Osteocyte (in vitro differentiated cells): Measurements from ENCODE around the gene TLX2. TPM values are rescaled to one million over a fixed set of nuclear protein-coding genes. Genes with fewer than 3 reads are reported as not detected.

Experiments used
- DNase-seq: peaks from one replicate; pipeline ENCODE4 v3.0.0; 2021; ENCODE audit warnings: mixed read lengths; ENCODE audit not compliant: unreplicated experiment; ENCODE audit errors: extremely low spot score
- H3K27ac Mint-ChIP-seq: one replicate; pipeline ENCODE4 v1.8.0; 2021; ENCODE audit warnings: mild to moderate bottlenecking, mixed read lengths; ENCODE audit not compliant: unreplicated experiment
- H3K27me3 Mint-ChIP-seq: one replicate; pipeline ENCODE4 v1.8.0; 2021; ENCODE audit warnings: mixed read lengths; ENCODE audit not compliant: unreplicated experiment
- H3K36me3 Mint-ChIP-seq: one replicate; pipeline ENCODE4 v1.8.0; 2021; ENCODE audit warnings: mixed read lengths; ENCODE audit not compliant: unreplicated experiment
- H3K4me1 Mint-ChIP-seq: one replicate; pipeline ENCODE4 v1.8.0; 2021; ENCODE audit warnings: mixed read lengths; ENCODE audit not compliant: unreplicated experiment
- H3K4me3 Mint-ChIP-seq: one replicate; pipeline ENCODE4 v1.8.0; 2021; ENCODE audit warnings: mild to moderate bottlenecking, moderate library complexity, mixed read lengths; ENCODE audit not compliant: unreplicated experiment
- H3K9me3 Mint-ChIP-seq: one replicate; pipeline ENCODE4 v1.8.0; 2021; ENCODE audit warnings: mixed read lengths; ENCODE audit not compliant: unreplicated experiment
- CTCF ChIP-seq: fragments of 200-600 bp; sonication (generic); IDR thresholded peaks from 2 replicates; pipeline ENCODE4 v1.5.0; 2021; ENCODE audit warnings: antibody characterized with exemption, mild to moderate bottlenecking, moderate library complexity
- total RNA-seq: library from RNA; stranded (reverse); gene quantifications from 2 replicates; pipeline ENCODE4 v1.2.1, GENCODE V29; 2021

TLX2 gene
- total RNA-seq, 1 donor from 2014 or later: not detected

GRCh38 chr2:74551942-74552913 is 38.0 kb downstream of the TLX2 start:
- no peaks in the 10 kb centered on the region for H3K9me3 Mint-ChIP-seq
- peaks cover 9% of the 10 kb centered on the region for H3K36me3 Mint-ChIP-seq
- H3K4me1 Mint-ChIP-seq: peaks cover 54% of the 10 kb centered on the region
- H3K4me3 Mint-ChIP-seq: peak overlapping the region; percentile 91
- DNase-seq: no peak
- H3K27ac Mint-ChIP-seq: peak overlapping the region; percentile 95
- no peaks in the 10 kb centered on the region for H3K27me3 Mint-ChIP-seq
- TF ChIP-seq CTCF: no peak

- H3K36me3 Mint-ChIP-seq: peaks cover 9% of the 10 kb centered on the region
- TF ChIP-seq CTCF: no peak
- H3K4me1 Mint-ChIP-seq: peaks cover 49% of the 10 kb centered on the region
- DNase-seq: no peak
- H3K27me3 Mint-ChIP-seq: no peaks in the 10 kb centered on the region
- H3K4me3 Mint-ChIP-seq: peak overlapping the region; percentile 91
- H3K9me3 Mint-ChIP-seq: no peaks in the 10 kb centered on the region
- H3K27ac Mint-ChIP-seq: peak overlapping the region; percentile 95
Measured at GRCh38 chr2:74552914-74553811, 38.9 kb downstream of the TLX2 start.

- Mint-ChIP-seq H3K9me3 (no peaks in the 10 kb centered on the region), H3K36me3 (peaks cover 9% of the 10 kb centered on the region), H3K27ac (peak within 1 kb of the TSS; percentile 95), H3K4me3 (peak within 1 kb of the TSS; percentile 91), H3K4me1 (peaks cover 45% of the 10 kb centered on the region), H3K27me3 (no peaks in the 10 kb centered on the region)
- DNase-seq: peak; percentile 94
- TF ChIP-seq CTCF: no peak
Measured at GRCh38 chr2:74553892-74554819, 39.9 kb downstream of the TLX2 start, which contains the start of the genes DOK1 and LOXL3. DOK1 (plus strand) TSS chr2:74554720; CDS start chr2:74554755, 35 bp downstream. LOXL3 (minus strand) TSS chr2:74553942; CDS start chr2:74552634, 1,308 bp downstream.

GRCh38 chr2:74554820-74555531 is 40.7 kb downstream of the TLX2 start:
- DNase-seq: no peak
- H3K4me1 Mint-ChIP-seq: peaks cover 38% of the 10 kb centered on the region
- no peaks in the 10 kb centered on the region for H3K27me3 Mint-ChIP-seq
- peak overlapping the region; percentile 79 for H3K27ac Mint-ChIP-seq
- no peak for TF ChIP-seq CTCF
- H3K9me3 Mint-ChIP-seq: no peaks in the 10 kb centered on the region
- peak overlapping the region; percentile 80 for H3K4me3 Mint-ChIP-seq
- H3K36me3 Mint-ChIP-seq: peaks cover 6% of the 10 kb centered on the region
